Adrenal gland (tissue), 12 donors: ENCODE data around the gene CDC14B. TPM values are rescaled to one million over a fixed set of nuclear protein-coding genes. Genes with fewer than 3 reads are reported as not detected.

ENCODE experiments used
- DNase-seq, 7 donors: peaks; one replicate each; pipeline ENCODE4 v3.0.0-alpha.2; 2019 to 2020
- H3K27ac ChIP-seq, 5 donors: fragments of 200-600 bp; sonication (generic) in 4 of 5; 1 replicate in 3 of 5; 2 replicates in 2 of 5; pipeline versions ENCODE4 v1.5.1 to v1.8.0; 2016 to 2020; ENCODE audit warnings: mild to moderate bottlenecking in 1 of 5
- H3K27me3 ChIP-seq: fragments of 200-600 bp; 2 replicates; pipeline ENCODE4 v1.8.0; 2021
- H3K36me3 ChIP-seq, 2 donors: fragments of 200-600 bp; replicated peaks in 1 of 2; 1 replicate in 1 of 2; 2 replicates in 1 of 2; pipeline versions ENCODE4 v1.5.1 to v1.8.0; 2018 to 2022
- H3K4me1 ChIP-seq, 2 donors: fragments of 200-600 bp; replicated peaks in 1 of 2; 1 replicate in 1 of 2; 2 replicates in 1 of 2; pipeline versions ENCODE4 v1.5.1 to v1.8.0; 2018 to 2021
- H3K4me3 ChIP-seq, 4 donors: fragments of 200-600 bp; sonication (generic) in 3 of 4; one replicate each; pipeline ENCODE4 v1.5.1; 2016 to 2018
- H3K9me3 ChIP-seq, 3 donors: fragments of 200-600 bp; sonication (generic) in 1 of 3; replicated peaks in 1 of 3; 1 replicate in 2 of 3; 2 replicates in 1 of 3; pipeline versions ENCODE4 v1.5.1 to v1.8.0; 2016 to 2021
- CTCF ChIP-seq, 6 experiments: fragments of 450-650 bp in 4 of 6; fragments of 200-600 bp in 2 of 6; sonication (generic) in 1 of 6; IDR thresholded peaks; 1 replicate in 5 of 6; 2 replicates in 1 of 6; pipeline versions ENCODE4 v1.5.1 to v1.8.0; 2016 to 2021; ENCODE audit warnings: antibody characterized with exemption in 6 of 6, mild to moderate bottlenecking in 2 of 6, moderate library complexity in 1 of 6
- POLR2A ChIP-seq, 2 donors: fragments of 450-650 bp; IDR thresholded peaks; one replicate each; pipeline ENCODE4 v1.6.1; 2017; ENCODE audit warnings: antibody characterized with exemption in 2 of 2, mild to moderate bottlenecking in 2 of 2, moderate library complexity in 1 of 2
- WGBS, 4 donors: extraction: QIAGEN DNeasy Blood & Tissue Kit in 2 of 4; methylation state at CpG; one replicate each; pipeline versions ENCODE4 v1.1.5 to v1.1.7; 2013 to 2017; 5-methylcytosine and 5-hydroxymethylcytosine counted together
- intact Hi-C, 2 donors: fragments of 100-400 bp; cut with DNase I; formaldehyde crosslinking; loops; one replicate each; pipeline versions ENCODE4 v1.14.1 to v1.15.0; 2022 to 2023
- polyA plus RNA-seq, 3 donors: library from polyadenylated mRNA; stranded (reverse); fragments of 200-250 nt in 2 of 3; fragments of 350-450 nt in 1 of 3; fragmentation: Illumina TruSeq in 1 of 3; extraction: RNeasy Lipid Tissue Mini Kit (QIAGEN cat#74804) in 1 of 3; gene quantifications; one replicate each; pipeline ENCODE4 v1.2.3, GENCODE V29; 2013 to 2014
- total RNA-seq, 9 donors: library from RNA; depleted of rRNA in 4 of 9; stranded (reverse); fragments of >200 nt in 4 of 9; fragments of 120-200 nt in 1 of 9; fragmentation: NEBNext Ultra II Directional in 1 of 9; extraction: Animal tissue kit (Norgen Biotek cat#: 25700) in 1 of 9; gene quantifications; one replicate each; pipeline versions ENCODE4 v1.1.0 to v1.2.4, GENCODE V29; 2013 to 2023
- donor health status: healthy with polysubstance abuse.
- donor health status: Bipolar disorder and iron deficiency.
- donor health status: DM: yes; HTN: yes; CAD: no.
- donor health status: DM: no; HTN: no; CAD: no.
- donor health status: DM: no; HTN: no; CAD: no.
- donor health status: DM: yes; HTN: yes; CAD: no.

Gene CDC14B
- total and polyA plus RNA-seq, 12 donors, result 2.1 to 19.1 (median 10.2) TPM

- no peak overlapping the region for H3K4me3 ChIP-seq
- no peaks in the 10 kb centered on the region for H3K27me3 ChIP-seq
- no peaks in the 10 kb centered on the region for H3K36me3 ChIP-seq
- H3K27ac ChIP-seq, result no peak overlapping the region
- no peak for TF ChIP-seq CTCF (IDR thresholded peaks at IDR 0.05)
- TF ChIP-seq POLR2A (IDR thresholded peaks at IDR 0.05), result no peak
- intact Hi-C loops, result no loop called here
- no peaks in the 10 kb centered on the region for H3K9me3 ChIP-seq
- DNase-seq, result no peak
- 79 to 91% (median 89%) methylated on average over 6 of the region's 6 CpGs for WGBS, 4 donors
- peaks cover 0 to 20% of the 10 kb centered on the region in 2 donors for H3K4me1 ChIP-seq
Measured at GRCh38 chr9:96559339-96559943, 60.2 kb downstream of the CDC14B start.

- H3K4me1 ChIP-seq, result peaks cover 0 to 24% of the 10 kb centered on the region in 2 donors
- H3K9me3 ChIP-seq, result no peaks in the 10 kb centered on the region
- TF ChIP-seq CTCF (IDR thresholded peaks at IDR 0.05) (no peak), POLR2A (IDR thresholded peaks at IDR 0.05) (no peak)
- H3K4me3 ChIP-seq, result no peak overlapping the region
- intact Hi-C loops, result no loop called here
- WGBS, 4 donors, result 90 to 100% (median 93%) methylated on average over 1 of the region's 1 CpG
- H3K27me3 ChIP-seq, result no peaks in the 10 kb centered on the region
- no peak overlapping the region for H3K27ac ChIP-seq
- no peak for DNase-seq
- H3K36me3 ChIP-seq, result no peaks in the 10 kb centered on the region
Measured at GRCh38 chr9:96557921-96558320, 61.7 kb downstream of the CDC14B start.

- Histone ChIP-seq H3K4me3 (peak overlapping the region in 1 of 4 donors; percentile 1), H3K36me3 (no peaks in the 10 kb centered on the region), H3K27ac (peak overlapping the region in 3 of 5 donors; percentile 4 to 68 (median 48)), H3K27me3 (no peaks in the 10 kb centered on the region), H3K9me3 (no peaks in the 10 kb centered on the region), H3K4me1 (peaks cover 0 to 29% of the 10 kb centered on the region in 2 donors)
- TF ChIP-seq CTCF (IDR thresholded peaks at IDR 0.05) (no peak), POLR2A (IDR thresholded peaks at IDR 0.05) (no peak)
- WGBS, 4 donors, result 81 to 86% (median 83%) methylated on average over 15 of the region's 15 CpGs
- no peak for DNase-seq
- intact Hi-C loops, result no loop called here
Measured at GRCh38 chr9:96556701-96557461, 62.8 kb downstream of the CDC14B start.

GRCh38 chr9:96555567-96556386, 63.9 kb downstream of the CDC14B start:
- no peaks in the 10 kb centered on the region for H3K27me3 ChIP-seq
- TF ChIP-seq CTCF (IDR thresholded peaks at IDR 0.05), result no peak
- TF ChIP-seq POLR2A (IDR thresholded peaks at IDR 0.05), result no peak
- intact Hi-C loops, result no loop called here
- 69 to 77% (median 73%) methylated on average over 11 of the region's 11 CpGs for WGBS, 4 donors
- no peak for DNase-seq
- H3K27ac ChIP-seq, result peak overlapping the region in 3 of 5 donors; percentile 28 to 53 (median 48)
- H3K36me3 ChIP-seq, result no peaks in the 10 kb centered on the region
- no peak overlapping the region for H3K4me3 ChIP-seq
- no peaks in the 10 kb centered on the region for H3K9me3 ChIP-seq
- peaks cover 0 to 29% of the 10 kb centered on the region in 2 donors for H3K4me1 ChIP-seq
